Activated T-helper 17 cell treated with anti-CD3 and anti-CD28 coated beads, Interleukin-2, amount 50 U/mL, for 72 hours (primary cell): ENCODE data around the gene KRT17. TPM values are rescaled to one million over a fixed set of nuclear protein-coding genes. Genes with fewer than 3 reads are reported as not detected.
"Not testable (repeated sequence)": the region's sequence is repeated elsewhere in the genome, so short reads cannot be mapped to it uniquely, and the experiment has no call there.

Experiments used
- ATAC-seq: fragments of 150-1000 bp; cut with Tn5 transposase; replicated peaks from 2 replicates; pipeline ENCODE4 v1.10.0; 2021; ENCODE audit warnings: mild to moderate bottlenecking, moderate library complexity
- H3K27ac Mint-ChIP-seq: one replicate; pipeline ENCODE4 v1.8.0; 2022; ENCODE audit warnings: mixed read lengths
- H3K27me3 Mint-ChIP-seq: one replicate; pipeline ENCODE4 v1.8.0; 2022; ENCODE audit warnings: mixed read lengths
- H3K36me3 Mint-ChIP-seq: one replicate; pipeline ENCODE4 v1.8.0; 2022; ENCODE audit warnings: low read depth, mild to moderate bottlenecking, mixed read lengths
- H3K4me1 Mint-ChIP-seq: one replicate; pipeline ENCODE4 v1.8.0; 2022; ENCODE audit warnings: mixed read lengths
- H3K4me3 Mint-ChIP-seq: one replicate; pipeline ENCODE4 v1.8.0; 2022; ENCODE audit warnings: mild to moderate bottlenecking, mixed read lengths
- H3K9me3 Mint-ChIP-seq: one replicate; pipeline ENCODE4 v1.8.0; 2022; ENCODE audit warnings: mixed read lengths
- total RNA-seq, 2 donors: library from RNA; stranded (reverse); gene quantifications; one replicate each; pipeline ENCODE4 v1.2.3, GENCODE V29; 2022

The KRT17 gene
- total RNA-seq, 2 donors from 2014 or later: 0.58 to 2.5 TPM

- H3K27me3 Mint-ChIP-seq: peaks cover 34% of the 10 kb centered on the region
- H3K9me3 Mint-ChIP-seq, H3K4me3 Mint-ChIP-seq, H3K4me1 Mint-ChIP-seq, H3K36me3 Mint-ChIP-seq, ATAC-seq, H3K27ac Mint-ChIP-seq: not testable (repeated sequence)
Measured at GRCh38 chr17:41576740-41577139, 47.6 kb downstream of the KRT17 start.

GRCh38 chr17:41575336-41575735, 49.0 kb downstream of the KRT17 start:
- no peak for ATAC-seq
- H3K4me1 Mint-ChIP-seq: no peaks in the 10 kb centered on the region
- no peaks in the 10 kb centered on the region for H3K9me3 Mint-ChIP-seq
- H3K27ac Mint-ChIP-seq: no peak overlapping the region
- H3K36me3 Mint-ChIP-seq: no peaks in the 10 kb centered on the region
- no peak overlapping the region for H3K4me3 Mint-ChIP-seq
- H3K27me3 Mint-ChIP-seq: peaks cover 31% of the 10 kb centered on the region

- peaks cover 6% of the 10 kb centered on the region for H3K9me3 Mint-ChIP-seq
- H3K4me1 Mint-ChIP-seq: peaks cover 6% of the 10 kb centered on the region
- no peaks in the 10 kb centered on the region for H3K36me3 Mint-ChIP-seq
- no peak within 1 kb of the TSS for H3K27ac Mint-ChIP-seq
- H3K4me3 Mint-ChIP-seq: no peak within 1 kb of the TSS
- no peak for ATAC-seq
- H3K27me3 Mint-ChIP-seq: peaks cover 18% of the 10 kb centered on the region
Measured at GRCh38 chr17:41571561-41572434, 52.6 kb downstream of the KRT17 start, which contains the start of gene KRT9. TSS of gene KRT9 (minus strand) at chr17:41572059. CDS start at chr17:41571992, 67 bp downstream.

Other genes starting within 250 kb of the KRT17 start
- not detected for gene KRT34, start 242.3 kb downstream of the KRT17 start, total RNA-seq
- gene KRT31, start 227.0 kb downstream of the KRT17 start, total RNA-seq: not detected
- not detected for gene KRT37, start 200.0 kb downstream of the KRT17 start, total RNA-seq
- not detected for gene KRT38, start 183.6 kb downstream of the KRT17 start, total RNA-seq
- gene KRT32, start 157.2 kb downstream of the KRT17 start, total RNA-seq: not detected
- not detected for gene KRT35, start 143.4 kb downstream of the KRT17 start, total RNA-seq
- not detected for gene KRT36, start 134.7 kb downstream of the KRT17 start, total RNA-seq
- gene KRT13, start 119.0 kb downstream of the KRT17 start, total RNA-seq: not detected
- not detected for gene KRT15, start 105.7 kb downstream of the KRT17 start, total RNA-seq
- not detected for gene KRT19, start 96.3 kb downstream of the KRT17 start, total RNA-seq
- gene KRT9, start 52.5 kb downstream of the KRT17 start, total RNA-seq: not detected
- gene KRT14, start 37.7 kb downstream of the KRT17 start, total RNA-seq: not detected
- not detected for gene KRT16, start 11.8 kb downstream of the KRT17 start, total RNA-seq
- gene EIF1, start 64.3 kb upstream of the KRT17 start, total RNA-seq: 100 to 1,000 TPM; 925 to 935 TPM
- not detected for gene GAST, start 87.8 kb upstream of the KRT17 start, total RNA-seq
- under 1 TPM; 0.13 to 0.15 TPM for gene HAP1, start 110.1 kb upstream of the KRT17 start, total RNA-seq
- under 1 TPM; 0.32 to 0.45 TPM for gene JUP, start 162.1 kb upstream of the KRT17 start, total RNA-seq
- gene P3H4, start 187.4 kb upstream of the KRT17 start, total RNA-seq: under 1 TPM; 0.64 to 0.89 TPM
- gene FKBP10, start 188.4 kb upstream of the KRT17 start, total RNA-seq: under 1 TPM; 0.09 to 0.37 TPM
- gene NT5C3B, start 211.7 kb upstream of the KRT17 start, total RNA-seq: 10 to 100 TPM; 51.2 to 70.3 TPM
- gene KLHL10, start 213.2 kb upstream of the KRT17 start, total RNA-seq: under 1 TPM in 1 of 2 donors, not detected in 1; 0.16 TPM
- gene KLHL11, start 240.8 kb upstream of the KRT17 start, total RNA-seq: 10 to 100 TPM; 15.1 to 16.2 TPM